H1 (cell line): ENCODE data around the gene PGM2. TPM values are rescaled to one million over a fixed set of nuclear protein-coding genes. Genes with fewer than 3 reads are reported as not detected.

Experiments
- BCL11A ChIP-seq, 2 experiments: IDR thresholded peaks; one replicate each; pipeline ENCODE4 v1.6.1; 2011; ENCODE audit warnings: low read depth in 2 of 2, low read length in 2 of 2, mild to moderate bottlenecking in 2 of 2
- CHD1 ChIP-seq: IDR thresholded peaks from 2 replicates; pipeline ENCODE4 v1.6.1; 2012; ENCODE audit warnings: low read depth, low read length, improper control_type of control experiment
- CTBP2 ChIP-seq: IDR thresholded peaks from 2 replicates; pipeline ENCODE4 v1.7.0; 2011; ENCODE audit warnings: borderline replicate concordance, mild to moderate bottlenecking, moderate library complexity, mixed read lengths, low read length; ENCODE audit not compliant: insufficient read depth, insufficient read length
- JUND ChIP-seq: IDR thresholded peaks from 2 replicates; pipeline ENCODE4 v1.6.1; 2011; ENCODE audit warnings: mild to moderate bottlenecking, improper control_type of control experiment, low read length
- PHF8 ChIP-seq: fragments of 200-600 bp; sonication (generic); conservative IDR thresholded peaks from 2 replicates; pipeline ENCODE4 v1.7.1; 2012; ENCODE audit warnings: low read depth, mild to moderate bottlenecking, inconsistent platforms, low read length, moderate library complexity
- RNF2 ChIP-seq: fragments of 200-900, 300-1000 bp; sonication (generic); IDR thresholded peaks from 2 replicates; pipeline ENCODE4 v1.7.1; 2016; ENCODE audit warnings: borderline replicate concordance, low read depth, mild to moderate bottlenecking, antibody characterized with exemption, low read length; ENCODE audit not compliant: poor library complexity, severe bottlenecking; ENCODE audit errors: missing control alignments
- RXRA ChIP-seq: IDR thresholded peaks from 2 replicates; pipeline ENCODE4 v1.6.1; 2011; ENCODE audit warnings: low read depth, mild to moderate bottlenecking, low read length, moderate library complexity; ENCODE audit not compliant: insufficient read depth
- TCF12 ChIP-seq: IDR thresholded peaks from 2 replicates; pipeline ENCODE4 v1.6.1; 2011; ENCODE audit warnings: low read depth, mild to moderate bottlenecking, low read length
- polyA plus RNA-seq, 7 experiments: library from polyadenylated mRNA; depleted of rRNA in 3 of 7; stranded (reverse) in 5 of 7; unstranded in 2 of 7; fragments of >200 nt in 5 of 7; fragments of 200-250 nt in 2 of 7; gene quantifications; 1 replicate in 5 of 7; 2 replicates in 1 of 7; 4 replicates in 1 of 7; pipeline versions ENCODE4 v1.2.1 to v1.2.3, GENCODE V29; 2011 to 2013; ENCODE audit warnings: missing spikeins in 2 of 7, mixed read lengths in 2 of 7
- total RNA-seq: library from RNA; stranded (reverse); fragmentation: NEBNext Ultra II Directional; extraction: Animal tissue kit (Norgen Biotek cat#: 25700); gene quantifications from 2 replicates; pipeline ENCODE4 v1.2.1, GENCODE V29; 2021

Gene PGM2
- total and polyA plus RNA-seq, 2 of the 8 experiments (the other 6 are each of a cell fraction or from before 2014, with no cell fraction given): 7.7 to 38.0 TPM

DNA sequence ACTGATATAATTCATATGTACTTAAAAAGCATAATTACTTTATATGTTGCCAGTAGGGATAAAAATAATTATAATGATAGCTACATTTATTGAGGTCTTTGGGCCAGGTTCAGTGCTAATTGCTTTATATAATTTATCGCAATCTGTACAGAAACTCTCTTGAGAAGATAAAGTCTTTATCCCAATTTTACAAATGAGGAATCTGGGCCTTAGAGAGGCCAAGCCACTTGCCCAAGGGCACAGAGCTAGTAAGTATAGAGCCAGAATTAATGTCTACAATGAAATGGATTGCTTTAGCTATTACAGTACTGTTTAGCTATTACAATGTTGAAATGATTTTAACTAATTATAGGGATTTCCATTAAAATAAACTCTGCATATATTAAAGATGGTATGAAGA is 33.8 kb downstream of the PGM2 start (continued):
- TF ChIP-seq CTBP2 (no peak), PHF8 (no peak), BCL11A (IDR thresholded peaks at IDR 0.05; ENCODE audit: low read depth in 2 of 2, low read length in 2 of 2) (no peak), JUND (no peak), RNF2 (no peak), TCF12 (no peak), RXRA (no peak), CHD1 (no peak)
